Natural killer cell (primary cell): Measurements from ENCODE around the gene CNPY1. TPM values are rescaled to one million over a fixed set of nuclear protein-coding genes. Genes with fewer than 3 reads are reported as not detected.

ENCODE experiments used
- ATAC-seq, 3 donors: fragments of 150-1000 bp in 2 of 3; fragments of 200-7000 bp in 1 of 3; cut with Tn5 transposase; 1 replicate in 1 of 3; 2 replicates in 2 of 3; pipeline ENCODE4 v1.10.0; 2021; ENCODE audit warnings: mild to moderate bottlenecking in 2 of 3, moderate library complexity in 2 of 3
- DNase-seq, 2 donors: peaks; one replicate each; pipeline versions ENCODE4 v3.0.0 to v3.0.0-alpha.2; 2013 to 2021; ENCODE audit warnings: mixed read lengths in 1 of 2
- H3K27ac ChIP-seq: one replicate; pipeline ENCODE4 v1.5.1; 2013; ENCODE audit warnings: mild to moderate bottlenecking, low read length
- H3K27me3 ChIP-seq: one replicate; pipeline ENCODE4 v1.6.1; 2013; ENCODE audit warnings: low read length; ENCODE audit not compliant: control insufficient read depth, insufficient read depth
- H3K36me3 ChIP-seq: one replicate; pipeline ENCODE4 v1.6.1; 2013; ENCODE audit warnings: low read length; ENCODE audit not compliant: control insufficient read depth, insufficient read depth
- H3K4me1 ChIP-seq: one replicate; pipeline ENCODE4 v1.6.1; 2013; ENCODE audit warnings: low read length; ENCODE audit not compliant: control insufficient read depth, insufficient read depth
- H3K4me3 ChIP-seq: one replicate; pipeline ENCODE4 v1.5.1; 2013; ENCODE audit warnings: low read length
- H3K9me3 ChIP-seq: one replicate; pipeline ENCODE4 v1.6.1; 2013; ENCODE audit warnings: low read length; ENCODE audit not compliant: control insufficient read depth, insufficient read depth
- H3K27ac Mint-ChIP-seq, 2 donors: one replicate each; pipeline ENCODE4 v1.8.0; 2022; ENCODE audit warnings: mild to moderate bottlenecking in 2 of 2, mixed read lengths in 2 of 2, moderate library complexity in 1 of 2
- H3K27me3 Mint-ChIP-seq, 2 donors: one replicate each; pipeline ENCODE4 v1.8.0; 2022; ENCODE audit warnings: low read depth in 2 of 2, mixed read lengths in 2 of 2
- H3K36me3 Mint-ChIP-seq: one replicate; pipeline ENCODE4 v1.8.0; 2022; ENCODE audit warnings: mixed read lengths
- H3K4me1 Mint-ChIP-seq, 2 donors: one replicate each; pipeline ENCODE4 v1.8.0; 2022; ENCODE audit warnings: mixed read lengths in 2 of 2
- H3K4me3 Mint-ChIP-seq: one replicate; pipeline ENCODE4 v1.8.0; 2022; ENCODE audit warnings: mild to moderate bottlenecking, moderate library complexity, mixed read lengths
- H3K9me3 Mint-ChIP-seq, 2 donors: one replicate each; pipeline ENCODE4 v1.8.0; 2022; ENCODE audit warnings: mixed read lengths in 2 of 2
- CTCF ChIP-seq: fragments of 200-600 bp; IDR thresholded peaks from one replicate; pipeline ENCODE4 v1.8.0; 2022; ENCODE audit warnings: antibody characterized with exemption
- WGBS: methylation state at CpG from one replicate; pipeline ENCODE4 v1.1.7; 2013; ENCODE audit warnings: missing lambda C conversion rate; ENCODE audit not compliant: insufficient coverage; 5-methylcytosine and 5-hydroxymethylcytosine counted together
- intact Hi-C: fragments of 100-400 bp; cut with micrococcal nuclease; formaldehyde crosslinking; loops from one replicate; pipeline ENCODE4 v1.14.2; 2022
- total RNA-seq, 4 donors: library from RNA; stranded (reverse); fragments of 120-200 nt in 1 of 4; gene quantifications; one replicate each; pipeline versions ENCODE4 v1.2.3 to v1.2.4, GENCODE V29; 2013 to 2022

The CNPY1 gene
- total RNA-seq, 3 donors from 2014 or later (not counting 1 experiment from before 2014, with no cell fraction given) = not detected

- Mint-ChIP-seq H3K4me3 (no peak overlapping the region), H3K9me3 (no peaks in the 10 kb centered on the region), H3K27ac (no peak overlapping the region), H3K36me3 (no peaks in the 10 kb centered on the region), H3K27me3 (peaks cover 6 to 10% of the 10 kb centered on the region in 2 donors), H3K4me1 (no peaks in the 10 kb centered on the region)
- ATAC-seq (no peak), DNase-seq (no peak)
- Histone ChIP-seq H3K4me1 (no peaks in the 10 kb centered on the region), H3K36me3 (no peaks in the 10 kb centered on the region), H3K9me3 (no peaks in the 10 kb centered on the region), H3K27me3 (no peaks in the 10 kb centered on the region), H3K27ac (no peak overlapping the region), H3K4me3 (no peak overlapping the region)
- 78% methylated on average over 21 of the region's 21 CpGs for WGBS
- intact Hi-C loops = no loop called here
- no peak for TF ChIP-seq CTCF
These were observed 3.1 kb downstream of the CNPY1 start for GRCh38 chr7:155543011-155543876.

- Histone ChIP-seq H3K4me1 (no peaks in the 10 kb centered on the region), H3K9me3 (no peaks in the 10 kb centered on the region), H3K27me3 (no peaks in the 10 kb centered on the region), H3K27ac (no peak overlapping the region), H3K4me3 (no peak overlapping the region), H3K36me3 (no peaks in the 10 kb centered on the region)
- DNase-seq = no peak
- intact Hi-C loops = no loop called here
- no peak for TF ChIP-seq CTCF
- H3K27ac Mint-ChIP-seq = no peak overlapping the region
- 73% methylated on average over 19 of the region's 19 CpGs for WGBS
- ATAC-seq = no peak
- no peaks in the 10 kb centered on the region for H3K36me3 Mint-ChIP-seq
- no peaks in the 10 kb centered on the region for H3K4me1 Mint-ChIP-seq
- H3K9me3 Mint-ChIP-seq = no peaks in the 10 kb centered on the region
- H3K4me3 Mint-ChIP-seq = no peak overlapping the region
- peaks cover 7 to 12% of the 10 kb centered on the region in 2 donors for H3K27me3 Mint-ChIP-seq
These were observed 4.2 kb downstream of the CNPY1 start for GRCh38 chr7:155541986-155542675.

- WGBS = 70% methylated on average over 12 of the region's 12 CpGs
- Mint-ChIP-seq H3K36me3 (no peaks in the 10 kb centered on the region), H3K27ac (no peak overlapping the region), H3K9me3 (no peaks in the 10 kb centered on the region), H3K4me3 (no peak overlapping the region), H3K4me1 (no peaks in the 10 kb centered on the region), H3K27me3 (peaks cover 18 to 28% of the 10 kb centered on the region in 2 donors)
- no peak overlapping the region for H3K27ac ChIP-seq
- no peak for ATAC-seq
- no peaks in the 10 kb centered on the region for H3K27me3 ChIP-seq
- H3K4me1 ChIP-seq = no peaks in the 10 kb centered on the region
- no peak overlapping the region for H3K4me3 ChIP-seq
- H3K36me3 ChIP-seq = no peaks in the 10 kb centered on the region
- H3K9me3 ChIP-seq = no peaks in the 10 kb centered on the region
- DNase-seq = no peak
- no peak for TF ChIP-seq CTCF
- intact Hi-C loops = no loop called here
These were observed 5.8 kb downstream of the CNPY1 start for GRCh38 chr7:155540553-155540952.
